K562 (cell line): ENCODE results near the gene TRIOBP. TPM values are rescaled to one million over a fixed set of nuclear protein-coding genes. Genes with fewer than 3 reads are reported as not detected.

ENCODE experiments used
- ATAC-seq: fragments of 200-7000 bp; cut with Tn5 transposase; 3 replicates; pipeline ENCODE4 v1.9.1; 2020; ENCODE audit warnings: moderate library complexity
- BruUV-seq: library from RNA; stranded (reverse); fragments of 400-500 nt; replicated peaks from 2 replicates; lab custom pipeline; 2021; lab: Mats Ljungman, UMichigan
- CTCF ChIA-PET: fragments of 300-600 bp; formaldehyde crosslinking; extraction: SDS; loops from one replicate; lab custom pipeline; 2021; ENCODE audit warnings: low intra/inter-chr PET ratio; lab: Yijun Ruan, JAX
- POLR2A ChIA-PET: fragments of 300-600, 350-650 bp; sonication (Branson Sonifier 250); formaldehyde crosslinking; extraction: SDS; loops from one replicate; lab custom pipeline; 2021; ENCODE audit warnings: antibody characterized with exemption, inconsistent platforms; lab: Yijun Ruan, JAX
- DNase-seq, 4 experiments: peaks; one replicate each; pipeline versions ENCODE4 v3.0.0 to v3.0.0-alpha.2; 2011 to 2018; ENCODE audit warnings: low spot score in 3 of 4, mixed read lengths in 3 of 4; ENCODE audit errors: extremely low read depth in 1 of 4
- FAIRE-seq: peaks from 2 replicates; lab custom pipeline; 2011; peaks lifted over from hg19 to GRCh38; lab: Jason Lieb, UNC
- H2AFZ ChIP-seq: 2 replicates; pipeline ENCODE4 v1.6.0; 2011; ENCODE audit warnings: low read depth, low read length, control low read depth, inconsistent platforms
- H3K27ac ChIP-seq: fragments of 200-600 bp; 3 replicates; pipeline ENCODE4 v1.8.0; 2011; ENCODE audit warnings: low read depth, mild to moderate bottlenecking, control low read depth, inconsistent platforms, low read length, moderate library complexity, mixed read lengths; ENCODE audit errors: extremely low read depth
- H3K27me3 ChIP-seq, 2 experiments: fragments of 300-600 bp in 1 of 2; 2 replicates in 1 of 2; 3 replicates in 1 of 2; pipeline versions ENCODE4 v1.6.0 to v1.8.0; 2011; ENCODE audit warnings: inconsistent platforms in 2 of 2, low read length in 2 of 2, mild to moderate bottlenecking in 1 of 2, mixed read lengths in 1 of 2, moderate library complexity in 1 of 2; ENCODE audit not compliant: control insufficient read depth in 2 of 2, insufficient read depth in 2 of 2
- H3K36me3 ChIP-seq: fragments of 300-600 bp; 3 replicates; pipeline ENCODE4 v1.8.0; 2011; ENCODE audit warnings: mild to moderate bottlenecking, low read length, inconsistent platforms; ENCODE audit not compliant: control insufficient read depth, insufficient read depth
- H3K4me1 ChIP-seq, 2 experiments: fragments of 200-600 bp in 1 of 2; replicated peaks in 1 of 2; 2 replicates in 1 of 2; 3 replicates in 1 of 2; pipeline versions ENCODE4 v1.5.1 to v1.8.0; 2011; ENCODE audit warnings: inconsistent platforms in 2 of 2, low read length in 2 of 2, mild to moderate bottlenecking in 1 of 2, mixed read lengths in 1 of 2, moderate library complexity in 1 of 2; ENCODE audit not compliant: control insufficient read depth in 2 of 2, insufficient read depth in 2 of 2
- H3K4me2 ChIP-seq: 2 replicates; pipeline ENCODE4 v1.6.1; 2011; ENCODE audit warnings: low read length, control low read depth, inconsistent platforms, mixed read lengths; ENCODE audit not compliant: insufficient read depth
- H3K4me3 ChIP-seq: fragments of 200-600 bp; sonication (generic), shearing (Covaris generic); 2 replicates; pipeline ENCODE4 v1.5.1; 2016; ENCODE audit warnings: control low read depth, inconsistent platforms
- H3K79me2 ChIP-seq: fragments of 200-600 bp; 3 replicates; pipeline ENCODE4 v1.8.0; 2011; ENCODE audit warnings: low read length, inconsistent platforms; ENCODE audit not compliant: control insufficient read depth, insufficient read depth
- H3K9ac ChIP-seq, 2 experiments: 2 replicates each; pipeline versions ENCODE4 v1.6.0 to v1.6.1; 2011; ENCODE audit warnings: low read depth in 2 of 2, low read length in 2 of 2, control low read depth in 1 of 2, inconsistent platforms in 1 of 2, mild to moderate bottlenecking in 1 of 2, mixed read lengths in 1 of 2; ENCODE audit not compliant: insufficient read depth in 1 of 2
- H3K9me1 ChIP-seq: one replicate; pipeline ENCODE4 v1.6.0; 2011; ENCODE audit warnings: inconsistent platforms, mild to moderate bottlenecking, low read length, moderate library complexity; ENCODE audit not compliant: control insufficient read depth, insufficient read depth
- H3K9me3 ChIP-seq: replicated peaks from 2 replicates; pipeline ENCODE4 v1.5.1; 2011; ENCODE audit warnings: low read depth, low read length, inconsistent platforms; ENCODE audit not compliant: control insufficient read depth, insufficient read depth
- H4K20me1 ChIP-seq: replicated peaks from 2 replicates; pipeline ENCODE4 v1.6.1; 2011; ENCODE audit warnings: low read length, inconsistent platforms, mixed read lengths; ENCODE audit not compliant: control insufficient read depth, insufficient read depth
- HNRNPL ChIP-seq: fragments of 200-400 bp; formaldehyde crosslinking; IDR thresholded peaks from 2 replicates; pipeline ENCODE4 v1.6.1; 2017; ENCODE audit warnings: low read depth, mild to moderate bottlenecking, low read length
- KDM2B ChIP-seq: fragments of 250-450 bp; sonication (Bioruptor Pico); IDR thresholded peaks from 2 replicates; pipeline ENCODE4 v1.8.0; 2021; ENCODE audit warnings: mild to moderate bottlenecking, moderate library complexity
- MCM5 ChIP-seq: fragments of 450-650 bp; IDR thresholded peaks from 2 replicates; pipeline ENCODE4 v1.6.1; 2016; ENCODE audit warnings: low read depth
- PURB ChIP-seq: sonication (generic); formaldehyde crosslinking; IDR thresholded peaks from 2 replicates; pipeline ENCODE4 v1.9.0; 2021; ENCODE audit warnings: low read depth, mild to moderate bottlenecking, missing genetic modification reagents
- TRIM28 ChIP-seq: fragments of 450-650 bp; IDR thresholded peaks from 2 replicates; pipeline ENCODE4 v1.6.1; 2017
- ZBED1 ChIP-seq: IDR thresholded peaks from 2 replicates; pipeline ENCODE4 v1.6.1; 2014
- ZFP30 ChIP-seq: fragments of 250-450 bp; sonication (Bioruptor Pico); IDR thresholded peaks from 2 replicates; pipeline ENCODE4 v1.8.0; 2022; ENCODE audit warnings: moderate library complexity, mild to moderate bottlenecking, inconsistent platforms, borderline replicate concordance
- ZNF347 ChIP-seq: fragments of 450-650 bp; formaldehyde crosslinking; IDR thresholded peaks from 2 replicates; pipeline ENCODE4 v1.4.0; 2020; ENCODE audit warnings: low read depth, mild to moderate bottlenecking, moderate library complexity
- ZSCAN32 ChIP-seq: fragments of 450-650 bp; formaldehyde crosslinking; IDR thresholded peaks from 2 replicates; pipeline ENCODE4 v1.4.0; 2020; ENCODE audit warnings: mild to moderate bottlenecking, moderate library complexity
- WGBS: fragments of 100-300 bp; shearing (Covaris generic); methylation state at CpG from one replicate; pipeline ENCODE4 v1.1.6; 2016; ENCODE audit warnings: low coverage, mixed read lengths; ENCODE audit not compliant: insufficient coverage; ENCODE audit errors: missing lambda C conversion rate; 5-methylcytosine and 5-hydroxymethylcytosine counted together
- in situ Hi-C: fragments of 300-500 bp; cut with MboI; formaldehyde crosslinking; loops from 4 replicates; pipeline ENCODE4 v1.15.0; 2018; ENCODE audit warnings: inconsistent platforms, mixed read lengths
- intact Hi-C: fragments of 100-400 bp; cut with micrococcal nuclease; formaldehyde crosslinking; loops from 2 replicates; pipeline ENCODE4 v1.14.2; 2022
- polyA plus RNA-seq, 8 experiments: library from polyadenylated mRNA; depleted of rRNA in 4 of 8; stranded (reverse) in 5 of 8; unstranded in 3 of 8; fragments of >200 nt; fragmentation: Nextera tagmentation in 2 of 8; fragmentation: Illumina TruSeq in 1 of 8; extraction: Ambion mirVana in 2 of 8; extraction: Trizol in 1 of 8; gene quantifications; 2 replicates each; pipeline versions ENCODE4 v1.2.1 to v1.2.3, GENCODE V29; 2011 to 2014; ENCODE audit warnings: inconsistent platforms in 1 of 8, missing spikeins in 1 of 8
- total RNA-seq, 7 experiments: library from RNA; depleted of rRNA in 6 of 7; stranded (reverse); fragments of >200 nt in 6 of 7; fragmentation: Illumina TruSeq in 2 of 7; extraction: Trizol in 2 of 7; gene quantifications; 2 replicates each; pipeline versions ENCODE4 v1.2.1 to v1.2.3, GENCODE V29; 2011 to 2021; ENCODE audit warnings: low replicate concordance in 1 of 7
- TF ChIP-seq, protein P1 (sequence below): fragments of 250-450 bp; sonication (Bioruptor Pico); IDR thresholded peaks from 2 replicates; pipeline ENCODE4 v1.5.0; 2021; ENCODE audit warnings: mild to moderate bottlenecking, moderate library complexity
- TF ChIP-seq, protein P2 (sequence below): IDR thresholded peaks from 3 replicates; pipeline ENCODE4 v1.6.1; 2011; ENCODE audit warnings: borderline replicate concordance, mild to moderate bottlenecking, moderate library complexity; ENCODE audit not compliant: insufficient read length; ENCODE audit errors: extremely low read depth
- TF ChIP-seq, protein P3 (sequence below): sonication (generic); formaldehyde crosslinking; IDR thresholded peaks from 2 replicates; pipeline ENCODE4 v1.8.0; 2023; ENCODE audit warnings: mild to moderate bottlenecking, missing genetic modification reagents

Gene TRIOBP
- total and polyA plus RNA-seq, 9 of the 15 experiments (the other 6 are each of a cell fraction or from before 2014, with no cell fraction given), result 0.24 to 13.8 (median 5.5) TPM

DNA sequence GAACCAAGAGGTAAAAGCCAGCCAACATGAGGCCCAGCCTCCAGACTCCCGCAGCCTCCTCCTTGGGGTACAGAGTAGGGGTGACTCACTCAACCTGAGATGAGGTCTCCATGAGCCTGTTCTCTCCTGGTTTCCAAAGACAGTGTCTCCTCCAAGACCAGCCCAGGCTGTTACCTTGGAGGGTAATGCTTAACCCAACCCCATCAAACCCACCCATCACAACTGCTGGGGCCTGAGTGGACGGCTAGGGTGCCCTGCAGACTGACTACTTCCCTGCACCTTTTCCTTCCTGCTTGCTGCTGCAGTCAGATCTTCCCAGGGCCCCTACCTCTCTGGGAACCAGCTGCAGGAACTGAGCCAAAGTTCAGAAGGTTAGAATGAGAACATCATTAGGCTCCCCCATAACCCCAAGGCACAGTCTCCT is 15.8 kb upstream of the TRIOBP start:
- H3K9me3 ChIP-seq, result no peaks in the 10 kb centered on the region
- in situ Hi-C loops, result no loop called here
- WGBS, result 23% methylated on average over 2 of the region's 2 CpGs
- TF ChIP-seq ZNF347 (CRISPR knock-in tag), result no peak
- no peak for TF ChIP-seq MCM5
- no peak for TF ChIP-seq ZBED1
- TF ChIP-seq PURB (CRISPR knock-in tag), result no peak
- TF ChIP-seq, protein P1, sequence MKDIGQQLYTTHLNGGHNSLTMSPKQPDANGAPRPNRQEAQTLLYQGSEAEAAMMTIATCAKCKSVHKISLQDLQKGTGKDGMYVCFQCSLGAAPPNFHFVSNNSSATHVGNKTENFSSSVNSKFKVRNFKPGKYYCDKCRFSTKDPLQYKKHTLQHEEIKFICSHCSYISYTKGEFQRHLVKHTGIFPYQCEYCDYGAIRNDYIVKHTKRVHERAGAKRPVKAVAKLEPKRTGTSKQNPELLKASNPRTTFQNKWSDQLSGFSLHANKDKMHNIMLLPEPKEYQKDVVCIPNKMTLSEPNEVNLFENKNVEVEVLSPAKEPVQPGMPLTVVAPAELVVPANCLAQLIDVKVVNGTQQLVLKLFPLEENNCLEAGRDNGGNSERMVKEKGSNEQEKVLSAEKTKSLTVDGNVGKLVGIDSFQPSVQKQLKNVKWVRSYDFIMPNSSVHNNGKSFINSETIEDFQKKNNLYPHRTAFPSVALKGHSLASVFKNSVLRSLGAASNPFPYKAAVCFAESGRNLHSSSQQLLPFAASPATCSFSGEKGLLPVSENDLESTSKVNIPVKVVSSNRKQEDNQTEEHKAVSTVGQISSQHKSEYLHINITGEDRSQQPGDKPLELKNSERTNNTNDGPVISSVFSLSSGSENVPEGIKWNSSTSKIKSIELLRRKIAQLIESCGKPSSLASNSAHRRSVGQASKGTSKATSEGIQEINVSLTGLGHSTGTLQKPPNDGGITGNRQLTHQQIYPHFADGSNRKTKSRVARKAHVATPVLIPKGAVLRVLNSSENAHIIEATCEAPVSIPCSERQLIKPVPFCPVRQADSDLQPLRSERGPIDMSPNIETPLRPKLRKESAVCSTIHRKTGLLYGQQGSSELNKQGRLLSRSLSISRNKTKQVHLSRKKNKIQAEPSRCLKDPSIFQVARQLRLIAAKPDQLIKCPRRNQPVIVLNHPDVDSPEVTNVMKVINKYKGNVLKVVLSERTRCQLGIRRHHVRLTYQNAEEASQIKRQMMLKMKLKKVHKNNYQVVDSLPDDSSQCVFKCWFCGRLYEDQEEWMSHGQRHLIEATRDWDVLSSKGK (CRISPR knock-in tag), result no peak
- no peak for TF ChIP-seq TRIM28
- no peak for TF ChIP-seq KDM2B (CRISPR knock-in tag)
- TF ChIP-seq, protein P2, sequence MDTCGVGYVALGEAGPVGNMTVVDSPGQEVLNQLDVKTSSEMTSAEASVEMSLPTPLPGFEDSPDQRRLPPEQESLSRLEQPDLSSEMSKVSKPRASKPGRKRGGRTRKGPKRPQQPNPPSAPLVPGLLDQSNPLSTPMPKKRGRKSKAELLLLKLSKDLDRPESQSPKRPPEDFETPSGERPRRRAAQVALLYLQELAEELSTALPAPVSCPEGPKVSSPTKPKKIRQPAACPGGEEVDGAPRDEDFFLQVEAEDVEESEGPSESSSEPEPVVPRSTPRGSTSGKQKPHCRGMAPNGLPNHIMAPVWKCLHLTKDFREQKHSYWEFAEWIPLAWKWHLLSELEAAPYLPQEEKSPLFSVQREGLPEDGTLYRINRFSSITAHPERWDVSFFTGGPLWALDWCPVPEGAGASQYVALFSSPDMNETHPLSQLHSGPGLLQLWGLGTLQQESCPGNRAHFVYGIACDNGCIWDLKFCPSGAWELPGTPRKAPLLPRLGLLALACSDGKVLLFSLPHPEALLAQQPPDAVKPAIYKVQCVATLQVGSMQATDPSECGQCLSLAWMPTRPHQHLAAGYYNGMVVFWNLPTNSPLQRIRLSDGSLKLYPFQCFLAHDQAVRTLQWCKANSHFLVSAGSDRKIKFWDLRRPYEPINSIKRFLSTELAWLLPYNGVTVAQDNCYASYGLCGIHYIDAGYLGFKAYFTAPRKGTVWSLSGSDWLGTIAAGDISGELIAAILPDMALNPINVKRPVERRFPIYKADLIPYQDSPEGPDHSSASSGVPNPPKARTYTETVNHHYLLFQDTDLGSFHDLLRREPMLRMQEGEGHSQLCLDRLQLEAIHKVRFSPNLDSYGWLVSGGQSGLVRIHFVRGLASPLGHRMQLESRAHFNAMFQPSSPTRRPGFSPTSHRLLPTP, result no peak
- TF ChIP-seq ZSCAN32 (CRISPR knock-in tag), result no peak
- TF ChIP-seq, protein P3, sequence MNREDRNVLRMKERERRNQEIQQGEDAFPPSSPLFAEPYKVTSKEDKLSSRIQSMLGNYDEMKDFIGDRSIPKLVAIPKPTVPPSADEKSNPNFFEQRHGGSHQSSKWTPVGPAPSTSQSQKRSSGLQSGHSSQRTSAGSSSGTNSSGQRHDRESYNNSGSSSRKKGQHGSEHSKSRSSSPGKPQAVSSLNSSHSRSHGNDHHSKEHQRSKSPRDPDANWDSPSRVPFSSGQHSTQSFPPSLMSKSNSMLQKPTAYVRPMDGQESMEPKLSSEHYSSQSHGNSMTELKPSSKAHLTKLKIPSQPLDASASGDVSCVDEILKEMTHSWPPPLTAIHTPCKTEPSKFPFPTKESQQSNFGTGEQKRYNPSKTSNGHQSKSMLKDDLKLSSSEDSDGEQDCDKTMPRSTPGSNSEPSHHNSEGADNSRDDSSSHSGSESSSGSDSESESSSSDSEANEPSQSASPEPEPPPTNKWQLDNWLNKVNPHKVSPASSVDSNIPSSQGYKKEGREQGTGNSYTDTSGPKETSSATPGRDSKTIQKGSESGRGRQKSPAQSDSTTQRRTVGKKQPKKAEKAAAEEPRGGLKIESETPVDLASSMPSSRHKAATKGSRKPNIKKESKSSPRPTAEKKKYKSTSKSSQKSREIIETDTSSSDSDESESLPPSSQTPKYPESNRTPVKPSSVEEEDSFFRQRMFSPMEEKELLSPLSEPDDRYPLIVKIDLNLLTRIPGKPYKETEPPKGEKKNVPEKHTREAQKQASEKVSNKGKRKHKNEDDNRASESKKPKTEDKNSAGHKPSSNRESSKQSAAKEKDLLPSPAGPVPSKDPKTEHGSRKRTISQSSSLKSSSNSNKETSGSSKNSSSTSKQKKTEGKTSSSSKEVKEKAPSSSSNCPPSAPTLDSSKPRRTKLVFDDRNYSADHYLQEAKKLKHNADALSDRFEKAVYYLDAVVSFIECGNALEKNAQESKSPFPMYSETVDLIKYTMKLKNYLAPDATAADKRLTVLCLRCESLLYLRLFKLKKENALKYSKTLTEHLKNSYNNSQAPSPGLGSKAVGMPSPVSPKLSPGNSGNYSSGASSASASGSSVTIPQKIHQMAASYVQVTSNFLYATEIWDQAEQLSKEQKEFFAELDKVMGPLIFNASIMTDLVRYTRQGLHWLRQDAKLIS (CRISPR knock-in tag), result no peak
- TF ChIP-seq ZFP30 (CRISPR knock-in tag), result no peak
- no peak for TF ChIP-seq HNRNPL

More for the DNA sequence above, 15.8 kb upstream of the TRIOBP start:
- ATAC-seq, result no peak
- BruUV-seq, result no TSS peak
- DNase-seq, result no peak
- Histone ChIP-seq H3K9me1 (no peaks in the 10 kb centered on the region), H3K4me3 (no peak overlapping the region), H3K9ac (peak overlapping the region in 1 of 2 experiments; percentile 64; a peak in 1 of 4 replicates), H3K36me3 (peaks cover 5% of the 10 kb centered on the region; the same call in 1 of the 3 replicates), H3K27ac (no peak overlapping the region), H2AFZ (no peak overlapping the region), H3K27me3 (no peaks in the 10 kb centered on the region), H3K79me2 (peaks cover 17% of the 10 kb centered on the region), H4K20me1 (no peaks in the 10 kb centered on the region), H3K4me2 (peak overlapping the region; percentile 24; the same call in 1 of the 2 replicates), H3K4me1 (peaks cover 9 to 38% of the 10 kb centered on the region in 2 experiments; a peak in 4 of 5 replicates)
- ChIA-PET CTCF (interaction anchor here (1.0 to 1.6 kb wide), 3 partner anchors 21 to 57 kb away, joined by 3 to 9 read pairs (median 5); no protein-coding TSS in a partner anchor), POLR2A (interaction anchor here (0.6 to 1.4 kb wide), 4 partner anchors 23 to 81 kb away, joined by 3 to 6 read pairs (median 3); no protein-coding TSS in a partner anchor)
- intact Hi-C loops, result loop anchor here (1.0 kb wide), 2 partner anchors 20 to 38 kb away; no protein-coding TSS in a partner anchor
- no peak for FAIRE-seq
